Right renal cortex interstitium (tissue), 3 donors: Measurements from ENCODE around the gene IQCK. TPM values are rescaled to one million over a fixed set of nuclear protein-coding genes. Genes with fewer than 3 reads are reported as not detected.

Experiments
- DNase-seq, 3 donors: peaks; one replicate each; pipeline ENCODE4 v3.0.0-alpha.2; 2013; ENCODE audit warnings: low read depth in 3 of 3, low spot score in 2 of 3
- polyA plus RNA-seq, 3 donors: library from polyadenylated mRNA; unstranded; fragments of 120-200 nt; gene quantifications; one replicate each; pipeline ENCODE4 v1.2.1, GENCODE V29; 2013; ENCODE audit not compliant: insufficient read length in 3 of 3

IQCK gene
- polyA plus RNA-seq, 3 donors, result 49.5 to 53.9 (median 49.9) TPM

DNA sequence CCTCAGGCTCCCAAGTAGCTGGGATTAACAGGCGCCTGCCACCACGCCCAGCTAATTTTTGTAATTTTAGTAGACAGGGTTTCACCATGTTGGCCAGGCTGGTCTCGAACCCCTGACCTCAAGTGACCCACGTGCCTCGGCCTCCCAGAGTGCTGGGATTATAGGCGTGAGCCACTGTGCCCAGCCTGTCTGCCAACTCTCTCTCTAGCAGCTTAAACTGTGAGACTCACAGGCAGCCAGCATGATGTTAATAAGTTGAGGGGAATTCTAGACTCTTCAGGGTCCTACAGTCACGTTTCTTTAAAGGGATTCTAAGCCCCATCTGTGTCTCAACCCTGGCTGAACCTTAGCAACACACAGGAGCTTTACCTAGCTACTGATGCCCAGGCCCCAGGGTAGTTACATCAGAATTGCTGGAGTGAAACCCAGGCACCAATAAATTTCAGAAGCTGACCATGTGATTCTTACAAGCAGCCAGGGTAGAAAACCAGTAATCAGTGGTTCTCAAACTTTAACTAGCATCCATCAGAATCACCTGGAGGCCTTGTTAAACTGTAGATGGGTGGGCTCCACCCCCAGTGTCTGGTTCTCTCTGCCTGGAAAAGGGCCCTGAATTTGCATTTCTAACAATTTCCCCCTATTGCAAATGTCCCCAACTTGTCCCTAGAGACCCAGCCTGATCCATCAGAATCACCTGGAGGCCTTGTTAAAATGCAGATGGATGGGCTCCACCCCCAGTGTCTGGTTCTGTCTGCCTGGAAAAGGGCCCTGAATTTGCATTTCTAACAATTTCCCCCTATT lies 135.9 kb downstream of the IQCK start:
- no peak for DNase-seq

DNA sequence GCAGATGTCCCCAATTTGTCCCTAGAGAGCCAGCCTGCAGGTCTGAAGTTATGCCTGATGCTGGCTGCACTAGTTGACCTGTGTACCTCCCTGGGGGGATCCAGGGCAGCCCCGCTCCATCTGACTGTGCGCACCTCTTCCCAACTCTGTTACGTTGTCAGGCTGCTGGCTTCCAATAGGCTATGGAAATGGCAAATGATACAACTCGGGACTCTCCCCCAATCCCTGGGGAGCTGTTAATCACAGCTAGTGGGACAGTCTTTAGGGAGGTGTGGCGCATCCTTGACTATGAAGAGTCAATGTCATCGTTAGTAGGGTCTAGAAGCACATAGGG lies 136.4 kb downstream of the IQCK start:
- DNase-seq, result no peak

DNA sequence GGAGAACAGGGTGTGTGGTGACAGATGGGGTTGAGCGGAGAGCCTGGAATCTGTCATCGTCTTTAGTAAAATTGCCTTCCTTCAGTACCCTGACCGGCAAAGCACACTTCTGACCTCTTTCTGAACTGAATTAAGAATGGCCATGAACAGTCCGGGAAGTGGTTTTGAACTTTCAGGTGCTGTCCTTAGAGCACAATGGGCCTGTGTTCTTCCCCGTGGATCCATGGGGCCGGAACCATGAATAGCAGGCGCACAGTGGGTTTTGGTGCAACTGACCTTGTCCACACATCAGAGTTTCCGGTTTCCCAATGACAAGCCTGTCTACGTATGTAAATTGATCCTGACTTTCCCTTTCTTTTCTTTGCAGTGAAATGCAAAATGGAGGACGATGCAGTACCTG lies 138.0 kb downstream of the IQCK start:
- DNase-seq, result no peak

DNA sequence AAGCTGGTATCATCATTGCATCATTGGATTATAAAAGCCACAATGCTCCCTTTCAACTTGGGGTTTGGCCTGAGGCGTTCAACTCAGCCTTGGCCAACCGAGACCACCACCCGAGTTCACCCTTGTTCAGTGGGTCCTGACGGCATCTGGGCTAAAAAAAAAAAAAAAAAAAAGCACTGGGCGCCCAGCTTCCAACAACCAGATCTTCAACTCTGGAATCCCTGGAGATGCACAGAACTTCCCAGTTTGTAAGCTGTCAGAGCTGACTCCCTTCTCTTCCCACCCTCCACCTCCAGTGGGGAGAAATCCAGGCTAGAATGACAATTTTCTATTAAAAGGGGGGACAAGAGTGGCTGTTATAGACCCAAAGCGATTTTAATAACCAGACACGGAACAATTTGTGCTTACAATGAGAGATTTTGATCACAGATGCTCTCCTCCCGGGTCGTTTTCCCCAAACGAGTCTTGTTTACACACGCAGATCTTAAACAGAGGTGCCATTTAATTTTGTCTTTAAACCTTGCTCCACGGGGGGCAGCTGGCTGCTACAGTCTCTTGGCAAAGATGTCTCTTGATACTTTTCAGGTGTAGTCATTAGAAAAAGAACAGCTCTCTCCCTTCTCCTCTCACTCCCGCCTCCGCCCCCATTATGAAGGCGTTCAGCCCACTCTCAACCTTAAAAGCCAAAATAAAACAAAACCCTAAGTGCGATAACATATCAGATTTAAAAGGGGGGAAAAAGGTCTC lies 139.7 kb downstream of the IQCK start:
- DNase-seq, result no peak

DNA sequence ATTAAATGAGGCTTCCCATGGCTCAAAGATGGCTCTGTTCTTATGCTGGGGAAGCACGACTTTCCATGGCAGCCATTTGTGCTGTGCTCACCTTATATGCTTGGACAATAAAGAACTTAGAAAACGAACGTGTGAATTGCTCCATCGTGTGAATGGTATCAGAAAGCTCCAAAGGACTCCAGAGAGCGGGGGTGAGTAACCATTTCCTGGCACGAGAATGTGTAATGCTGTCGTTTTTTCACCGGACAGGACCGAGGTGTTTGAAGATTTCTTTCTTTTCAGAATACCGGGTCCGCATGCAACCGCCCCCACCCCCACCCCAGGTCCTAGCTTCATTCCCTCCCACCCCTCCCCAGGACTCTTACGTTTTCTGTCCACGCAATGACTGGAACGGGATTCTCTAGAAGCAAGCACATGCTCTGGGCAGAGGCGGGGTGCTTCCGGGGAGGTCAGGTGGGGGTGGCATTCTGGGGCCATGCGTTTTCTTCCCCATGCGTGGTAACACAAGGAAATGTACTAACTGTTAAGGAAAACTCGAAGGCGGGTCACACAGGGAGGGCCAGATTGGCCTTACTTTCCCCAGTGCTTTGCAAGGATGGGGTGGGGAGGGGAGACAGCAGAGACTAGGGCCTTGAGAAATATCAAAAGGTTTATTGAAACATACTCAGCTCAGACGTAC lies 140.4 kb downstream of the IQCK start:
- no peak for DNase-seq

DNA sequence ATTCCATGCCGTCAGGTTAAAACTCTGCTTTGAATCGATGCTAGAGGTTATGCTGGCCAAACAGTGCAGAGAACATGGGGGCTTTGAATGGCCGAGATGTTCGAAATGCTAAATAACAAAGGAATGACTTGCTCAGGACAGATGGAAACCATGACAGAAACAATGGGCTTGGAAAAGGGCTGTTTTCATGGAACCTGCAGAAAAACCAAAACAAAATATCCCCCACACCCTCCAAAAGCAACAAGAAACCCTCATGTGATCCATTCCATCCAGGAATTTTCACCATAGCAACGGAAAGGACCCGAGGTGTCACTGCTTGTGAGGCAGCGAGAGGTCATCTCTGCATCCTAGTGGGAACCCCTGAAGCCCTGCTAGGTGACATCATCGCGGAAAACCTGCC lies 141.1 kb downstream of the IQCK start:
- DNase-seq, result no peak

DNA sequence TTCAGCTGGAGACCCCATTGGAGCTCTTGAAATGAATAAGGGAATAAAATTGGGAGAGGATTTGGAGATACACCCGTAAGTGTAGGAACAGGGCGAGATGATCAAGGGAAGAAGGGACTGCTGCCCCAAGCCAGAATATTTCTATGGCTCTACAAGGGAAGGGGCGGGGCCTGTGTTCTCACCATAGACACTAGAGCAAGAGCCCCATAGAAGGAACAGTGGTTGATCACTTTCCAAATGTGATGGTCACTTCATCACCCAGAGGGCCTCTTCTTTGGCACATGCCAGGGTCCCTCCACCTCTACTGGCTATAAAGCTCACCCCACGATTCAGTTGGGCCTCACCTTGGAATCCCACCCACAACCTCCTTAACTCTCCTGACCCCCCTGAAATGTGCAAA lies 141.5 kb downstream of the IQCK start:
- DNase-seq, result no peak

DNA sequence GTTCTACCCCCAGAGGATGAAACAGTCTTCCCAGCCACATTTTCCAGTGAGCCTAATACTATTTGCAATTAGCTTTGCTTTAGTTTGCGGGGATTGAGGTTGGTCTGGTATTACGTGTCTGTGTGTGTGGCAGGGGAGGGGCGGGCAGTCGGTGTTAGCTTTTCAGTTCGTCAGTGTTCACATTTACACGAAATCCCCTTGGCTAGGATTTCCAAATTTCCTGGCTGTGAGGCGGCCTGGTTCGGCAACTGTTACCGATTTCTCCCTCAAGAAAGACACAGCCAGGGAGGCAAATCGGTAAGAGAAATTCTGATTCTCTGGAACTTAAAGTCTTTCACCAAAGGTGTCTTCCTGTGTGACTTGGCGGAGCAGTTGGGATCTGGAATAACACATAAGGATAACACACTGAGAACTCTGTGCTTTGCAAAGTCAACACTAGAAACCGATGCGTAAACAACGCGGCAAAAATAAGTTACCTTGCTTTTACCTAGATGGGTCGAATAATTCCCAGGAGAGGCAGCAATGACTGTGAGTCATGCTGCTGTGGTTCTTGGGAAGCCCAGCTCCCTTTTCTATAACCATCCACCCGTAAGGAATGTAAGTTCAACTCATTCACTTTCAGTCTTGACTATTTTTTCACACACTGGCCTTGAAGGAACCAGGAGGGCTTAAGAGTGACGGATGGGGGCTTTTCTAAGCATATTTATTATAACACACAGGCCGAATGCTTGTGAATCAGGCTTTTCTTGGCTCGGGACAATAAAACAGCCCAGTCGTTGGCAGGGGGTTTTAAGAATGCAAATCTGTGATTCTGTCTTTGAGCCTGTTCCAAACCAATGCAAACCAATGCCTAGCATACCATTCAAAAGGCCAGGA lies 142.3 kb downstream of the IQCK start:
- DNase-seq, result no peak

DNA sequence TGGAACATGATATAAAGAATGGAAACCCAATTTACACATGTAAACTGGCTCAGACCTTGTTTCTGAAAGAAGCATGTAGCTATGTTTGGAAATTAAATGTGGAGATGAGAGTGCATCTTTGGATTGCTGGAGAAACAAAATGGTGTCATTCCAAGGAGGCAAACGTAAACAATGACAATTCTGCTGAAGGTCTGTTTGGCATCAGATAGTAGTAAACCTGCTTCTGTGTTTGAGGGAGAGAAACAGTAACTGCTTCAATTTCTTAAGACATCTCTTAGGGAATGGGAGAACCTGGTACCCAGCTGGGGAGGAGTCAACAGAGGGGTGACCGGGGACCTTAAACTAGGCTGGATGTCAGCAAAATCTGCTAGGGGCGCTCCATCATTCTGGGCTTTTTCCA lies 143.1 kb downstream of the IQCK start:
- DNase-seq, result no peak

DNA sequence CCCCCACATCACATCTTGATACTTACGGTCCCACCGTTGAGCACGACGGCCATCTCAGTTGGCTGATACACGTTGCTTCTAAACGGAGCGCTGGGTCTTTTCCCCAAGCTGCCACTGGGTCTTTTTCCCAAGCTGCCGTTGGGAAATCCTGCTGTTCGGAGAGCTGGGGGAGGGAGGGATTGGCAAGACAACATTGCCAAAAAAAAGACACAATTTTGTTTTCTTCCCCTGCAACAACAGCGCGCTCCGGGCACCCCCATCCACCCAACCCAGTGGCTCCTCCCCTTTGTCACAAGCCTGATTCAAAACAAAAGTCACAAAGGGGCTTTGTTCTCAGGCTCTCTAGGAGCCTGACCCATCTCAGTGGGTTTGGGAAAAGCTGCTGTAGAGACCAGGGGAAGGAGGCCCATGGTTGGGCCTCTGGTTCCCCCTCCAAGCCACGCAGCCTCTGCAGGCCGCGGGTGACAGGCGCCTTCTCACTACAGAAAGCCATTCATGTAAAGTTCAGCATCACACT lies 143.8 kb downstream of the IQCK start:
- no peak for DNase-seq

DNA sequence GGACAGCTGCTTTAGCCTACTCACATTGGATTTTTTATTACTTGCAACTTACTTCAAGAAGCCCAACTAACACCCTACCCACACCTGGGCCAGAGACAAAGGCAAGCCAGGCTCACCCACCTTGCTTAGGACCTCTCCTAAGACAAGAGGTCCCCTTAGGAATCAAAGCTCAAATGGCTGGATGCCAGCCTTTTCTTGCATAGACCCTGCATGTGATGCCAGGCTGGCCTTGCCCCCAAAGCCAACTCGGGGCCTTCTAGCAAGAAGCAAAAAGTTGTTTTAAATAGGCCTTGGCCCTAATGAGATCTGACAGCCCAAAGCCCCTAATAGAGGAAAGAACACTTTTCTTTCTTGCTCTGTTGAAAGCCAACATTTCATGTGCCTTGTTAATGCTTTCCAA lies 145.9 kb downstream of the IQCK start:
- DNase-seq, result no peak

DNA sequence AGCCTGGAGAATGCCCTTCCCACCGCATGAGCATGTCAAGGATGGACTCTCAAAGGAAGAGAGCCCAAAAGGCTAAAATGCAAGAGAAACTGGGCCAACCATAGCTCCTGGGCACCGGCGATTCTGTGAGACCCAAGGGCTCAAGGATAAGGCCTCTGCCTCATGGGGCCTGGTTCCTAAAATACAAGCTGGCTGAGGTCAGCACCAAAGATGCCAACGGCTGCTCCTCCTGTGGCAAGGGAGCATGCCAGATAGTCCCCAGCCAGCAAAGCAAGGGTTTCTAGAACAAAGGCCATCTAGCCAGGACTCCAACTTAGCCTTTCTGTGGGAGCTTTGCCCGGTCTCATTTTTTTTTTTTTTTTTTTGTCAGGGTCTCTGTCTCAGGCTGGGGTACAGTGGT lies 146.5 kb downstream of the IQCK start:
- DNase-seq, result no peak

DNA sequence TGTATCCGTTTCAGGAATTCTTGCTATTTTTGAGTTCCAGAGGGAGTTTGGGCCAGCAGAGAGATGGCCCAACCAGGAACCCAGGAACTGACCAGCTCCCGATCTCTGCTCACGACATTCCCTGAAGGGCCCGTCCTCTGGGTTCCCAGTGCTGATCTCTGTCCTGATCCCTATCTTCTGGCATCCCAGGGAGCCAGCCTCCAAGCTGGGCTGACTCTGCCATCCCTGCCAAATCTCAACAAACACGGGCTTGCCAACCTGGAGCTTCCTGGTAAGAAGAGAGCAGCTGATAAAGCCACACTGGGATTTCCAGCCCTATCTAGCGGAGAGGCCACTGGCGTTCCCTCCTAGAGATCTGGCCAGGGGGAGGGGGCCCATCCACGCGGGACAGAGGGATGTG lies 150.3 kb downstream of the IQCK start:
- no peak for DNase-seq

DNA sequence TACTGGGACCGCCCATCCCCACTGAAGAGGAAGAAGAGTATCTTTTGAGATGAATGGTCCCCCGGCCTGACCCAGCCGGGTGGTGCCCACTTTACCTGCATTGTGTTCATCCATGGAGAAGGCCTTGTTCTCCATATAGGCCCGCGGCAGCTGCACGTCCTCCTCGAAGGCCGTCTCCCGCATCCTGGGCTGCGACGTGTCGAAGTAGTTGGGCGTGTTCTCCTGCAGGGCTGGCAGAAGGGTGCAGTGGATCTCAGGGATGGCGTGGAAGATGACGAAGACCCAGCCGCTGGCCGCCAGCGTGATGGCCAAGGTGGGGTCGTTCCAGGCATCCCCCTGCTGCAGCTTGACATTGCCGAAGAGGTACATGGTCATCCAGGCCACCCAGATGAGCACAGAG lies 153.7 kb downstream of the IQCK start:
- no peak for DNase-seq

DNA sequence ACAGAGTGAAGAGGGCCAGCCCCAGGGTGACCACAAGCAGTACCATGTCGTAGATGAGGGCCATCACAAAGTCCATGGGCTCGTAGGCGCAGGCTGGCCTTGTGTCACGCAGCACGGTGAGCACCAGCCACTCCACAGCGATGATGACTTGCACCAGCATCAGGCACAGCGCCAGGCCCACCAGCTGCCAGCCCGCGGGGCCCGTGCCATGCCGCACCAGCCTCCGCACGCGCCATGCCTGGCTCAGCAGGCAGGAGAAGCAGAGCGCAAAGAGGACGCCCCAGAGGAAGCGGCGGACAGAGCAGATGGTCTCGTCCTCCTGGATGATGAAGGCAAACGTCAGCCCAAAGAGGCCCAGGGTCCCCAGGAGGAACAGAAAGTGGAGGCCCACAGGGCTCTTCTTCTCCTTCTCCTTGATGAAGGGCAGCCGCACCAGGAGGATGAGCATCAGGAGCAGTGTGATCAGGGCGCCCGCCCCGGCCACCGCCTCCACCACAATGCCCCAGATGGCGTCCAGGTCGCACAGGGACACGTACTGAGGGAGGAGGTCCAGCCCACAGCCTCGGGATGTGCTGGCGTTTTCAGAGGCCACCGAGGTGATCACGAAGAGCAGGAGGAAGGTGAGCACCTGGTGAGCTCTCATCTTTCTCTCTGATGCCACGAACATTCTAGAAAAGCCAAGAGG lies 154.2 kb downstream of the IQCK start:
- no peak for DNase-seq

DNA sequence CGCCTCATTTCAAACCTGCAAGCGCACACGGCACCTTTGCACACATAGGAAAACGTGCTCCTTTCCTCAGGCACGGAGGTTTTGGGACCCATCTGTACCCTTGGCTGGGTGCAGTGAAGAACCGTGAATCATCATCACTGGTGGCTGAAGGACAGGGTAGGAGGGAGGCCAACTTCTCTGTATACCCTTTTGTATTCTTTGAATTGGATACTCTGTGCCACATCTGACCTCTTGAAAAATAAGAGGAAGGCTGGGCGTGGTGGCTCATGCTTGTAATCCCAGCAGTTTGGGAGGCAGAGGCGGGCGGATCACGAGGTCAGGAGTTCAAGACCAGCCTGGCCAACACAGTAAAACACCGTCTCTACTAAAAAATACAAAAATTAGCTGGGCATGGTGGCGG lies 154.9 kb downstream of the IQCK start:
- DNase-seq, result no peak

DNA sequence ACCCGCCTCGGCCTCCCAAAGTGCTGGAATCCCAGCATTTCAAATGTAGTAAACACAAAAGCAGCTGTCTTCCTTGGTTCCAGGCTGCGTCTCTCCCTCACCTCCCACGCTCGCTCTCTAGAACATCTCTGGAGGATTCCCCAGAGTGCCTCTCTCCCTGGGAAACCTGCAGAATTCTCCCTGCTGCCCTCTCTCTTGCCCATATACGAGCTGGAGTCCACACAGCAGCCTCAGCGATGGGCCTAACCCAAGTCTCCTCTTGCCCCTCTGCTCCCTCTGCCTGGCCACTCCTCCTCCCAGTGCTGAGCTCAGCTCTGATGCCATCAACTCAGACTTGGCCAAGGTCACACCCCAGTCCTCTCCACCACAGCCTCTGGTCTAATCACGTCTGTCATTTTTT lies 156.0 kb downstream of the IQCK start:
- DNase-seq, result no peak

DNA sequence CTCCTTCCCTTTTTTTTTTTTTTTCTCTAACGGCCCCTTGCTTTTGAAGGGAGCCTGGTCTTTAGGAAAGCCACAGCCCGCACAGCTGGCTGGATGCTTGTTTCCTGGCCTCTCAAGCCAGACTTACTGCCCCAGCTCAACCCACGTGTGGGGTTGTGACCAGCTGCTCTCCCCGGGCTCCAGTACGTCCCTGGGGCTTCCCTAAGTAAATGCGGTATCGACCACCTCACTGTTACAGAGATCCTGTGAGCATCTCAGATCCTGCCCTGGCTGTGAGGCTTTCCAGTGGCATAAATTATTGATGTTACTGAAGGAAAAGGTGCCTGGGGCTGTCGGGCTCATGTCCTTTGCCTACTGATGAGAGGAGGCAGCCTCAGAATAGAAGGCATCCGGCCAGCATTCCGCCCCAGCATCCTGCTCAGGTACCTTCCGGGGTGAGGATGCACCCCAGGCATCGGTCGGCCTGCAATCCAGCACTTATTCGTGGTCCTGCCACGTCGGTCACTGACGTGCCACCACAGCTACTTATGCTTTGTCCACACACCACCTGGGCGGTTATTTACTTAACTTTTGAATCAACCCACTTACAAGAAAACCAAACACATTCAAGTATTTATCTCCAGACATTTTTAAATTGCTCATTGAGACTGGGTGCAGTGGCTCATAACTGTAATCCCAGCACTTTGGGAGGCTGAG lies 156.9 kb downstream of the IQCK start:
- DNase-seq, result no peak

DNA sequence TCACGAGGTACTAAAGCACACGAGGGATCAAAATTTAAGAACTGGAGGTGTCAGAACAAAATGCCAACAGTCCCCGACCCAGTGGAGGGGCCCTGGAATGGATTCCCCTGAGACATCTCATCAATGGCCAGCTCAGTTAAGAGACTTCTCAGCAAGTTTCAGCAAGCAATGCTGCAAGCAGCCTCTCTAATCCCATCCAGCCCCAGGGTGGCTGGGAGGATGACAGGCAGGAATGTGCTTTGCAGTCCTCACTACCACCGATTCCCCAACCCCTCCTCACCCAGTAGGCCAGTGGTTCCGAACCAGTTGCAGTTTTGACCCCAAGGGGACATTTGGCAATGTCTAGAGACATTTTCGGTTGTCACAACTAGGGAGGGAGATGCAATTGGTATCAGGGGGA lies 157.8 kb downstream of the IQCK start:
- DNase-seq, result no peak
